Left ventricle myocardium inferior (tissue), 1 donor: ENCODE measurements around the gene STIM1. TPM values are rescaled to one million over a fixed set of nuclear protein-coding genes. Genes with fewer than 3 reads are reported as not detected.
A peak's percentile ranks its signal among the peaks of the same experiment; 100 is the strongest.

Source experiments
- DNase-seq: peaks from one replicate; pipeline ENCODE4 v3.0.0-alpha.2; 2020
- H3K27ac ChIP-seq: fragments of 200-600 bp; replicated peaks from 2 replicates; pipeline ENCODE4 v1.8.0; 2021
- H3K27me3 ChIP-seq: fragments of 200-600 bp; 2 replicates; pipeline ENCODE4 v1.8.0; 2021; ENCODE audit warnings: low read depth
- H3K36me3 ChIP-seq: fragments of 200-600 bp; 2 replicates; pipeline ENCODE4 v1.8.0; 2021
- H3K4me1 ChIP-seq: fragments of 200-600 bp; 2 replicates; pipeline ENCODE4 v1.8.0; 2021
- H3K4me3 ChIP-seq: fragments of 200-600 bp; 2 replicates; pipeline ENCODE4 v1.8.0; 2021; ENCODE audit warnings: mild to moderate bottlenecking, moderate library complexity
- H3K9me3 ChIP-seq: fragments of 200-600 bp; replicated peaks from 2 replicates; pipeline ENCODE4 v1.8.0; 2021
- CTCF ChIP-seq: fragments of 200-600 bp; IDR thresholded peaks from 2 replicates; pipeline ENCODE4 v1.8.0; 2021; ENCODE audit warnings: antibody characterized with exemption, mild to moderate bottlenecking, borderline replicate concordance
- intact Hi-C: fragments of 100-400 bp; cut with micrococcal nuclease; formaldehyde crosslinking; loops from one replicate; pipeline ENCODE4 v1.11.0; 2022
- long read RNA-seq: library from polyadenylated mRNA; unstranded; transcript quantifications from one replicate; pipeline ENCODE4 v2.0.0, GENCODE V29; 2021
- total RNA-seq: library from RNA; stranded (reverse); fragmentation: NEBNext Ultra II Directional; extraction: Animal tissue kit (Norgen Biotek cat#: 25700); gene quantifications from one replicate; pipeline ENCODE4 v1.2.1, GENCODE V29; 2021
- donor health status: DM: no; HTN: yes; CAD: no; lungs with severe emphysema.

STIM1 gene
- 32.0 TPM for total RNA-seq
- long read RNA-seq, full-length matches to known transcripts, result 18 of 59 reads
- long read RNA-seq, partial matches to known transcripts, result 11 of 59 reads
- long read RNA-seq, other reads (novel, unspliced or antisense), result 30 of 59 reads

- no peaks in the 10 kb centered on the region for H3K9me3 ChIP-seq
- H3K36me3 ChIP-seq, result no peaks in the 10 kb centered on the region
- intact Hi-C loops, result loop anchor here (10.0 kb wide), 1 partner anchor 100 kb away; no protein-coding TSS in a partner anchor
- H3K4me3 ChIP-seq, result peak within 1 kb of the TSS; percentile 92
- peaks cover 60% of the 10 kb centered on the region for H3K4me1 ChIP-seq
- peaks cover 21% of the 10 kb centered on the region for H3K27me3 ChIP-seq
- peak; percentile 95 for DNase-seq
- TF ChIP-seq CTCF, result peak; percentile 98
- H3K27ac ChIP-seq, result peak within 1 kb of the TSS; percentile 96
Measured at GRCh38 chr11:3854977-3855807, at the start of gene STIM1. Gene STIM1 (plus strand): TSS chr11:3855664. CDS start chr11:3856271, 607 bp downstream.

- Histone ChIP-seq H3K27ac (peak within 1 kb of the TSS; percentile 84), H3K27me3 (no peaks in the 10 kb centered on the region), H3K9me3 (no peaks in the 10 kb centered on the region), H3K36me3 (no peaks in the 10 kb centered on the region), H3K4me1 (peaks cover 42% of the 10 kb centered on the region), H3K4me3 (peak within 1 kb of the TSS; percentile 82)
- peak; percentile 73 for DNase-seq
- peak; percentile 76 for TF ChIP-seq CTCF
- intact Hi-C loops, result no loop called here
Measured at GRCh38 chr11:3807909-3808860, 47.3 kb upstream of the STIM1 start, which contains the start of gene PGAP2. Gene PGAP2 (plus strand): TSS chr11:3808560. CDS start chr11:3811260, 2,700 bp downstream.

GRCh38 chr11:3808861-3809623 lies 46.4 kb upstream of the STIM1 start:
- peak; percentile 36 for TF ChIP-seq CTCF
- H3K36me3 ChIP-seq, result no peaks in the 10 kb centered on the region
- intact Hi-C loops, result no loop called here
- peak overlapping the region; percentile 84 for H3K27ac ChIP-seq
- H3K4me3 ChIP-seq, result peak overlapping the region; percentile 82
- no peak for DNase-seq
- no peaks in the 10 kb centered on the region for H3K9me3 ChIP-seq
- H3K4me1 ChIP-seq, result peaks cover 42% of the 10 kb centered on the region
- H3K27me3 ChIP-seq, result no peaks in the 10 kb centered on the region

- no peak overlapping the region for H3K4me3 ChIP-seq
- intact Hi-C loops, result no loop called here
- H3K27me3 ChIP-seq, result no peaks in the 10 kb centered on the region
- no peaks in the 10 kb centered on the region for H3K9me3 ChIP-seq
- DNase-seq, result no peak
- no peaks in the 10 kb centered on the region for H3K36me3 ChIP-seq
- peak overlapping the region; percentile 84 for H3K27ac ChIP-seq
- no peak for TF ChIP-seq CTCF
- H3K4me1 ChIP-seq, result peaks cover 42% of the 10 kb centered on the region
Measured at GRCh38 chr11:3809624-3809928, 45.9 kb upstream of the STIM1 start.

- Histone ChIP-seq H3K27ac (peak overlapping the region; percentile 84), H3K36me3 (no peaks in the 10 kb centered on the region), H3K9me3 (no peaks in the 10 kb centered on the region), H3K27me3 (no peaks in the 10 kb centered on the region), H3K4me3 (no peak overlapping the region), H3K4me1 (peaks cover 47% of the 10 kb centered on the region)
- no peak for DNase-seq
- no peak for TF ChIP-seq CTCF
- intact Hi-C loops, result no loop called here
Measured at GRCh38 chr11:3810446-3810845, 45.0 kb upstream of the STIM1 start.
